Endothelial cell of umbilical vein (primary cell): Measurements from ENCODE around the gene ATP6V1G1. TPM values are rescaled to one million over a fixed set of nuclear protein-coding genes. Genes with fewer than 3 reads are reported as not detected.
A peak's percentile ranks its signal among the peaks of the same experiment; 100 is the strongest.

ENCODE experiments used
- BruUV-seq: library from RNA; stranded (reverse); fragments of 400-500 nt; replicated peaks from 2 replicates; lab custom pipeline; 2021; lab: Mats Ljungman, UMichigan
- CTCF ChIA-PET: fragments of 300-600, 350-600 bp; sonication (Branson Sonifier 250); formaldehyde crosslinking; loops from one replicate; lab custom pipeline; 2021; ENCODE audit warnings: antibody characterized with exemption, inconsistent platforms; lab: Charles Lee
- POLR2A ChIA-PET: fragments of 300-600, 350-600 bp; sonication (Branson Sonifier 250); formaldehyde crosslinking; loops from one replicate; lab custom pipeline; 2021; ENCODE audit warnings: antibody characterized with exemption, inconsistent platforms; lab: Charles Lee
- DNase-seq: peaks from one replicate; pipeline ENCODE4 v3.0.0-alpha.2; 2011; ENCODE audit warnings: low read depth, low spot score
- FAIRE-seq: peaks from 2 replicates; lab custom pipeline; 2011; peaks lifted over from hg19 to GRCh38; lab: Jason Lieb, UNC
- H2AFZ ChIP-seq: 2 replicates; pipeline ENCODE4 v1.6.0; 2012; ENCODE audit warnings: low read depth, low read length, control low read depth, inconsistent platforms
- H3K27ac ChIP-seq: 2 replicates; pipeline ENCODE4 v1.5.1; 2011; ENCODE audit warnings: low read depth, mild to moderate bottlenecking, control low read depth, low read length, moderate library complexity; ENCODE audit not compliant: insufficient read depth
- H3K27me3 ChIP-seq, 2 experiments: 2 replicates each; pipeline versions ENCODE4 v1.6.0 to v1.6.1; 2011; ENCODE audit warnings: low read length in 2 of 2, mixed read lengths in 1 of 2; ENCODE audit not compliant: control insufficient read depth in 2 of 2, insufficient read depth in 2 of 2
- H3K36me3 ChIP-seq, 2 experiments: 2 replicates in 1 of 2; 3 replicates in 1 of 2; pipeline ENCODE4 v1.5.1; 2011; ENCODE audit warnings: low read length in 2 of 2, mild to moderate bottlenecking in 1 of 2, moderate library complexity in 1 of 2; ENCODE audit not compliant: control insufficient read depth in 2 of 2, insufficient read depth in 2 of 2; ENCODE audit errors: extremely low read depth in 1 of 2
- H3K4me1 ChIP-seq: 3 replicates; pipeline ENCODE4 v1.5.1; 2011; ENCODE audit warnings: mild to moderate bottlenecking, low read length; ENCODE audit not compliant: control insufficient read depth, insufficient read depth; ENCODE audit errors: extremely low read depth
- H3K4me2 ChIP-seq: 2 replicates; pipeline ENCODE4 v1.6.1; 2011; ENCODE audit warnings: low read length, control low read depth, mixed read lengths; ENCODE audit not compliant: insufficient read depth
- H3K4me3 ChIP-seq, 3 experiments: fragments of 200-600 bp in 1 of 3; sonication (generic), shearing (Covaris generic) in 1 of 3; replicated peaks in 1 of 3; 2 replicates each; pipeline ENCODE4 v1.5.1; 2011 to 2016; ENCODE audit warnings: control low read depth in 3 of 3, low read length in 3 of 3, mild to moderate bottlenecking in 2 of 3, inconsistent platforms in 1 of 3, low read depth in 1 of 3, moderate library complexity in 1 of 3; ENCODE audit not compliant: insufficient read depth in 1 of 3
- H3K79me2 ChIP-seq: 2 replicates; pipeline ENCODE4 v1.6.0; 2012; ENCODE audit warnings: low read length, inconsistent platforms; ENCODE audit not compliant: control insufficient read depth, insufficient read depth
- H3K9ac ChIP-seq: replicated peaks from 2 replicates; pipeline ENCODE3; 2011; ENCODE audit warnings: low read length, control low read depth; ENCODE audit not compliant: insufficient read depth; ENCODE audit errors: extremely low read depth
- H3K9me1 ChIP-seq: replicated peaks from 3 replicates; pipeline ENCODE4 v1.6.0; 2011; ENCODE audit warnings: mild to moderate bottlenecking, low read length; ENCODE audit not compliant: control insufficient read depth, insufficient read depth; ENCODE audit errors: extremely low read depth
- H3K9me3 ChIP-seq: replicated peaks from 2 replicates; pipeline ENCODE4 v1.5.1; 2012; ENCODE audit warnings: low read length, inconsistent platforms; ENCODE audit not compliant: control insufficient read depth, insufficient read depth
- H4K20me1 ChIP-seq: replicated peaks from 2 replicates; pipeline ENCODE3; 2011; ENCODE audit warnings: mild to moderate bottlenecking, low read length; ENCODE audit not compliant: control insufficient read depth, insufficient read depth; ENCODE audit errors: extremely low read depth
- CTCF ChIP-seq, 2 donors: IDR thresholded peaks; 1 replicate in 1 of 2; 2 replicates in 1 of 2; pipeline ENCODE4 v1.5.1; 2011; ENCODE audit warnings: low read length in 2 of 2, mild to moderate bottlenecking in 2 of 2, moderate library complexity in 2 of 2, control low read depth in 1 of 2, inconsistent platforms in 1 of 2, low read depth in 1 of 2; ENCODE audit not compliant: insufficient read depth in 1 of 2; ENCODE audit errors: extremely low read depth in 1 of 2
- EZH2 ChIP-seq: IDR thresholded peaks from 2 replicates; pipeline ENCODE4 v1.6.1; 2012; ENCODE audit warnings: borderline replicate concordance, low read depth, mild to moderate bottlenecking, moderate library complexity, low read length, inconsistent platforms; ENCODE audit not compliant: severe bottlenecking
- FOS ChIP-seq: IDR thresholded peaks from 2 replicates; pipeline ENCODE4 v1.6.1; 2011; ENCODE audit warnings: mild to moderate bottlenecking, low read length, moderate library complexity, borderline replicate concordance; ENCODE audit not compliant: insufficient read depth
- GATA2 ChIP-seq: IDR thresholded peaks from 2 replicates; pipeline ENCODE4 v1.7.0; 2011; ENCODE audit warnings: low read depth, mild to moderate bottlenecking, moderate library complexity, mixed read lengths, low read length; ENCODE audit not compliant: insufficient read length, insufficient read depth
- JUN ChIP-seq: IDR thresholded peaks from 2 replicates; pipeline ENCODE4 v1.6.1; 2011; ENCODE audit warnings: borderline replicate concordance, low read depth; ENCODE audit not compliant: insufficient read length, insufficient read depth
- MAX ChIP-seq: IDR thresholded peaks from 2 replicates; pipeline ENCODE4 v1.6.1; 2011; ENCODE audit not compliant: insufficient read depth, insufficient read length
- MYC ChIP-seq: IDR thresholded peaks from one replicate; pipeline ENCODE4 v1.6.1; 2011; ENCODE audit warnings: mild to moderate bottlenecking, low read depth, low read length
- POLR2A ChIP-seq: IDR thresholded peaks from 2 replicates; pipeline ENCODE4 v1.6.1; 2012; ENCODE audit warnings: low read depth, mild to moderate bottlenecking, control low read depth, low read length
- POLR2AphosphoS5 ChIP-seq: IDR thresholded peaks from 2 replicates; pipeline ENCODE4 v1.6.1; 2012; ENCODE audit warnings: low read depth, mild to moderate bottlenecking, control low read depth, low read length, moderate library complexity; ENCODE audit not compliant: insufficient read depth
- dilution Hi-C: fragments of 300-500 bp; cut with MboI; formaldehyde crosslinking; loops from one replicate; pipeline ENCODE4 v1.15.0; 2019; ENCODE audit warnings: low sequenced_read_pairs; ENCODE audit not compliant: extremely low pct_ligation_motif_present
- intact Hi-C: fragments of 100-400 bp; cut with micrococcal nuclease; formaldehyde crosslinking; loops from one replicate; pipeline ENCODE4 v1.10.0; 2022
- polyA plus RNA-seq, 4 experiments: library from polyadenylated mRNA; depleted of rRNA in 3 of 4; stranded (reverse) in 3 of 4; unstranded in 1 of 4; fragments of >200 nt; gene quantifications; 2 replicates each; pipeline versions ENCODE4 v1.2.1 to v1.2.3, GENCODE V29; 2011 to 2012; ENCODE audit warnings: missing spikeins in 1 of 4
- total RNA-seq: library from RNA; stranded (reverse); gene quantifications from 2 replicates; pipeline ENCODE4 v1.2.3, GENCODE V29; 2021

ATP6V1G1 gene
- total and polyA plus RNA-seq, 2 donors (not counting 3 experiments of a cell fraction or from before 2014, with no cell fraction given) = 78.9 to 96.9 TPM

GRCh38 chr9:114591849-114592248 is 4.3 kb downstream of the ATP6V1G1 start:
- H3K27ac ChIP-seq = peak overlapping the region; percentile 23
- peaks cover 7 to 21% of the 10 kb centered on the region in 2 experiments for H3K36me3 ChIP-seq
- H3K9ac ChIP-seq = no peak overlapping the region
- H3K4me2 ChIP-seq = peak overlapping the region; percentile 9
- FAIRE-seq (no peak), DNase-seq (peak; percentile 14)
- H3K9me3 ChIP-seq = no peaks in the 10 kb centered on the region
- H3K79me2 ChIP-seq = peaks cover 74% of the 10 kb centered on the region
- dilution Hi-C loops (no loop called here), intact Hi-C loops (loop anchor here (1.0 kb wide), 2 partner anchors 61 to 187 kb away; no protein-coding TSS in a partner anchor)
- H3K4me3 ChIP-seq = no peak overlapping the region
- TF ChIP-seq MYC (no peak), CTCF (IDR thresholded peaks at IDR 0.05; ENCODE audit: extremely low read depth in 1 of 2, insufficient read depth in 1 of 2, low read depth in 1 of 2, low read length in 2 of 2) (no peak), EZH2 (no peak), JUN (no peak), MAX (no peak), FOS (no peak), POLR2AphosphoS5 (no peak), GATA2 (no peak), POLR2A (no peak)
- BruUV-seq = no TSS peak
- no peaks in the 10 kb centered on the region for H3K9me1 ChIP-seq
- ChIA-PET POLR2A (interaction anchor here (0.7 kb wide), 1 partner anchor 61 kb away, joined by 3 read pairs; no protein-coding TSS in a partner anchor), CTCF (interaction anchor here (0.6 to 4.2 kb wide), 23 partner anchors 9 to 423 kb away, joined by 3 to 90 read pairs (median 5); partner anchors contain the start of genes TMEM268 and WHRN)
- H3K4me1 ChIP-seq = peaks cover 26% of the 10 kb centered on the region
- no peaks in the 10 kb centered on the region for H3K27me3 ChIP-seq
- peaks cover 2% of the 10 kb centered on the region for H4K20me1 ChIP-seq
- H2AFZ ChIP-seq = no peak overlapping the region
